ENCODE results near the gene SARM1. TPM values are rescaled to one million over a fixed set of nuclear protein-coding genes. Genes with fewer than 3 reads are reported as not detected.
"Not testable (repeated sequence)": the region's sequence is repeated elsewhere in the genome, so short reads cannot be mapped to it uniquely, and the experiment has no call there.

The SARM1 gene
- total RNA-seq, 1 donor from 2014 or later, result 5.8 TPM

DNA sequence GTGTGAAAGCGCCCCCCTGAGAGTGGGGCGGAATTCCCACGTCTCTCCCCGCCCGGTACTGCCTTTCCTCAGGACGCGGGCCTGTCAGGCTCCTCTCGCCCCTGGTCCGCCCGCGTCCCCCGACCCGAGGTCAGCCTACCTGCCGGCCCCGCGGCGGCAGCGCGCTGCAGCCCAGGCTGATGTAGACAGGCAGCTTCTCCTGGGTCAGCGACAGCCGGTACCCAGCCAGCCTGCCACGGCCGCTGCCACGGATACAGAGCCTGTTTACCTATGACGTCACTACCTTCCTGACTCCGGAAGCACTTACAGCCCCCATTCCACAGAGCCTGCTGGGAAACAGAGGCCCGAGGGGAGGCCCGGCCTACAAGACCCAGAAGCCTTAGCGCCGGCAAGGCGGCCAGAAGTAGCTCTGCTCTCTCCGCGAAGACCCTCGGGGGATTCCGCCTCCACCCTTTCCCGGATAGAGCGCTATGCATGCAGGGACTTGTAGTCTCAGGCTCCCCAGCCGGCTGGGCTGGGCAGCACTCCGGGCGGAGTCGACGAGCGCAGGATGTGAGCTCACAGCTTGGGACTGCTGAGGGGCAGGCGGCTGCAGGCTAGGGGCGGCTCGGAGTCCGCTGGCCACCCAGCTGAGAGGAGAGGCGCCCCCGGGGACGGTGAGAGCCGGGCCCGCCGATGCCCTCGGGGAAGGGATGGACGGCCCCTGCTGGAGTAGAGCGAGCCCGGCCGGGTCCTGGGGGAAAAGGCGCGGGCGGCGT is 36.1 kb upstream of the SARM1 start, which contains the start of the genes IFT20 and TNFAIP1:
TSS of gene IFT20 (minus strand) at position 272 of the 758 bp plus-strand sequence. CDS start 3,487 bp downstream, outside the sequence.
TSS of gene TNFAIP1 (plus strand) at position 561 of the 758 bp plus-strand sequence. CDS start 3,761 bp downstream, outside the sequence.
- peaks cover 26% of the 10 kb centered on the region for H3K27me3 Mint-ChIP-seq (ENCODE audit: unreplicated experiment)
- H3K9me3 Mint-ChIP-seq (ENCODE audit: unreplicated experiment), result no peaks in the 10 kb centered on the region
- peak within 1 kb of the TSS; percentile 100 for H3K27ac Mint-ChIP-seq (ENCODE audit: unreplicated experiment)
- TF ChIP-seq, protein P1, sequence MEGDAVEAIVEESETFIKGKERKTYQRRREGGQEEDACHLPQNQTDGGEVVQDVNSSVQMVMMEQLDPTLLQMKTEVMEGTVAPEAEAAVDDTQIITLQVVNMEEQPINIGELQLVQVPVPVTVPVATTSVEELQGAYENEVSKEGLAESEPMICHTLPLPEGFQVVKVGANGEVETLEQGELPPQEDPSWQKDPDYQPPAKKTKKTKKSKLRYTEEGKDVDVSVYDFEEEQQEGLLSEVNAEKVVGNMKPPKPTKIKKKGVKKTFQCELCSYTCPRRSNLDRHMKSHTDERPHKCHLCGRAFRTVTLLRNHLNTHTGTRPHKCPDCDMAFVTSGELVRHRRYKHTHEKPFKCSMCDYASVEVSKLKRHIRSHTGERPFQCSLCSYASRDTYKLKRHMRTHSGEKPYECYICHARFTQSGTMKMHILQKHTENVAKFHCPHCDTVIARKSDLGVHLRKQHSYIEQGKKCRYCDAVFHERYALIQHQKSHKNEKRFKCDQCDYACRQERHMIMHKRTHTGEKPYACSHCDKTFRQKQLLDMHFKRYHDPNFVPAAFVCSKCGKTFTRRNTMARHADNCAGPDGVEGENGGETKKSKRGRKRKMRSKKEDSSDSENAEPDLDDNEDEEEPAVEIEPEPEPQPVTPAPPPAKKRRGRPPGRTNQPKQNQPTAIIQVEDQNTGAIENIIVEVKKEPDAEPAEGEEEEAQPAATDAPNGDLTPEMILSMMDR (IDR thresholded peaks at IDR 0.05; ENCODE audit: unreplicated experiment), result no peak
- H3K4me3 Mint-ChIP-seq (ENCODE audit: unreplicated experiment), result peak within 1 kb of the TSS; percentile 99
- peaks cover 60% of the 10 kb centered on the region for H3K4me1 Mint-ChIP-seq (ENCODE audit: unreplicated experiment)
- H3K36me3 Mint-ChIP-seq (ENCODE audit: low read depth, unreplicated experiment), result peaks cover 27% of the 10 kb centered on the region
- peak; percentile 96 for DNase-seq (ENCODE audit: low spot score)

DNA sequence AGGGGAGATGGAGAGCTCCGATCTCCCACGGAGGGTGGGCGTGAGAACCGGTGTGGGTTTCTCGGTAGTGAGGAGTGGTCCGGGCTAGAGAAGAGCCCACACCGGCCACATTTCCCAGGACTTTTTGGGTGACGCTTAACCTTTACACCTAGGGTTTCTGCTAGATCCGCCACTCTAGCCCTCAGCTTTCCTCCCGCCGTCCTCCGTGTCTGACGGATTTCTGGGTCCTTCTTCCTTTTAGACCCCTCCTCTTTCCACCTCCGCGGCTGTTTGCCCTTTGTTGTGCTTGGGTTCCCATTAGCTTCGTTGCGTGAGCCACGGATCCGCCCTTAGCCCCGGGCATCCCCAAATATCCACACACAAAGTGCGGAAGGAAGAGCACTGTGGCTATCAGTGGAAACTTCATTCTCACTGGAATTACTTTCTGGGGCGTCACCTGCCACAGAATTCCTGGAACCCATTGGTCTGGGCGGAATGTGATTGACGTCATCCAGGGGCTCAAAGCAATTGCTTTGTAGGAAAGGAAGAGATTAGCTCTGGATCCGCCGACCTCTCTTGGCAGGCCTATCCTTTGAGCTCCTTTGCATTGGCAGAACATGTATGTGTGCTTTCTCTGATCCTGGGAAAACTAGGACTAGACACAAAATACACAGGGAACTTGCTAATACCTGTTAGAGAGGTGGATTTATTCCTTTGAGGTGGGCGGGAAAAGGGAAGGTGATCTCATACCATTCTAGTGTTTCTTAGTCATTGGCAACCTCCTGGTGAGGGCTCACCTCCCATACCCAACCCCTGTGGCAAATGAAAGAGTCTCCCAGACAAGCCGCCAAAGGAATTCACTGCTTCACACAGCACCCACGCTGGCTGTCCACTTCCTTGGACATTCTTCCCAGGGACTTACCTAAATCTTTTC is 35.3 kb upstream of the SARM1 start:
- H3K27me3 Mint-ChIP-seq (ENCODE audit: unreplicated experiment), result peaks cover 26% of the 10 kb centered on the region
- H3K27ac Mint-ChIP-seq (ENCODE audit: unreplicated experiment), result peak overlapping the region; percentile 100
- peak overlapping the region; percentile 99 for H3K4me3 Mint-ChIP-seq (ENCODE audit: unreplicated experiment)
- DNase-seq (ENCODE audit: low spot score), result peak; percentile 70
- TF ChIP-seq, protein P1 (IDR thresholded peaks at IDR 0.05; ENCODE audit: unreplicated experiment), result no peak
- H3K36me3 Mint-ChIP-seq (ENCODE audit: low read depth, unreplicated experiment), result peaks cover 25% of the 10 kb centered on the region
- H3K4me1 Mint-ChIP-seq (ENCODE audit: unreplicated experiment), result peaks cover 60% of the 10 kb centered on the region
- no peaks in the 10 kb centered on the region for H3K9me3 Mint-ChIP-seq (ENCODE audit: unreplicated experiment)

DNA sequence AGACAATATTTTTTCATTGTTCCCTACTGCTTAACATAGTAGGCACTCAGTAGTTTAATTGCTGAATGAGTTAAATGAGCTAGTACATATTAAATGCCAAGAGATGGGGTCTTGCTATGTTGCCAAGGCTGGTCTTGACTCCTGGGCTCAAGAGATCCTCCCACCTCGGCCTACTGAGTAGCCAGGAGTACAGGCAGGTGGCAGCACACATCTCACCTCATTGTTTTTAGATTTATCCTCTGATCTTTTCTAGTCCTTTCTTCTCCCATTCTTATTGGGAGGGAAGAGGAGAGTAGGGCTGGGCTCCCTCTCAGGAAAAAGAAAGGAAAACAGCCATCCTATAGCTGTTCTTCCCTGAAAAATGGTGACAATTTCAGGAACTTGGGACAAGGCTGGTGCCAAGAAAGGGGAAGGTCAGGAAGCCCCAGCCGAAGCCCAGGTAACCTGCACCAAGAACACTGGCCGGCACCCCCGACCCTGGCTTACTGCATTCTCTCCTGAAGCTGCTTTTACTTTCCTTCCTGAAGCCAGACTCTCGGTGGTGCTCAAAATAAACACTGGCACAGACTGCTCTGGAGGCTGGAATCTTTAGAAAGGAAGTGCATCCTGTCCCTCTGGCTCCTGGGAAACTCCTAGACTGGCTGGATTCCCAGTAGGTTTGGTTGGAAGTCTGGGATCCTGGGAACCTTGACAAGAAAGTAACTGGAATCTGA is 33.3 kb upstream of the SARM1 start:
- H3K4me3 Mint-ChIP-seq (ENCODE audit: unreplicated experiment), result peak overlapping the region; percentile 82
- peaks cover 31% of the 10 kb centered on the region for H3K36me3 Mint-ChIP-seq (ENCODE audit: low read depth, unreplicated experiment)
- DNase-seq (ENCODE audit: low spot score), result no peak
- peak overlapping the region; percentile 16 for H3K27ac Mint-ChIP-seq (ENCODE audit: unreplicated experiment)
- peaks cover 24% of the 10 kb centered on the region for H3K27me3 Mint-ChIP-seq (ENCODE audit: unreplicated experiment)
- peaks cover 49% of the 10 kb centered on the region for H3K4me1 Mint-ChIP-seq (ENCODE audit: unreplicated experiment)
- TF ChIP-seq, protein P1 (IDR thresholded peaks at IDR 0.05; ENCODE audit: unreplicated experiment), result no peak
- H3K9me3 Mint-ChIP-seq (ENCODE audit: unreplicated experiment), result no peaks in the 10 kb centered on the region

DNA sequence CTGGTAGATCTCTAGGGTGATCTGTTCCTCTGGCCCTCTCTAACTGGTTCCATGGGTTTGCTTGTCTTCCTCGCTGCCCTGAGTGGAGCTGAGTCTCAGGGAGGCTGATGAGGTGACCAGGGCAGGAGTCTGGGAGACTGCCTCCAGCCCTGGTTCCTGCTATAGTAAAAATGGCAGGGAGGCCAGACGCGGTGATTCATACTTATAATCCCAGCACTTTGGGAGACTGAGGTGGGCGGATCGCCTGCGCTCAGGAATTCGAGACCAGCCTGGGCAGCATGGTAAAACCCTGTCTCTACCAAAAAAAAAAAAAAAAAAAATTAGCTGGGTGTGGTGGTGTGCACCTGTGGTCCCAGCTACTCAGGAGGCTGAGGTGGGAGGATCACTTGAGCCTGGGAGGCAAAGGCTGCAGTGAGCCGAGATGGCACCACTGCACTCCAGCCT is 32.7 kb upstream of the SARM1 start:
- H3K27me3 Mint-ChIP-seq (ENCODE audit: unreplicated experiment), result peaks cover 24% of the 10 kb centered on the region
- peaks cover 33% of the 10 kb centered on the region for H3K36me3 Mint-ChIP-seq (ENCODE audit: low read depth, unreplicated experiment)
- peaks cover 43% of the 10 kb centered on the region for H3K4me1 Mint-ChIP-seq (ENCODE audit: unreplicated experiment)
- H3K4me3 Mint-ChIP-seq (ENCODE audit: unreplicated experiment), result peak overlapping the region; percentile 82
- H3K9me3 Mint-ChIP-seq (ENCODE audit: unreplicated experiment); DNase-seq (ENCODE audit: low spot score): not testable (repeated sequence)
- H3K27ac Mint-ChIP-seq (ENCODE audit: unreplicated experiment), result peak overlapping the region; percentile 16

DNA sequence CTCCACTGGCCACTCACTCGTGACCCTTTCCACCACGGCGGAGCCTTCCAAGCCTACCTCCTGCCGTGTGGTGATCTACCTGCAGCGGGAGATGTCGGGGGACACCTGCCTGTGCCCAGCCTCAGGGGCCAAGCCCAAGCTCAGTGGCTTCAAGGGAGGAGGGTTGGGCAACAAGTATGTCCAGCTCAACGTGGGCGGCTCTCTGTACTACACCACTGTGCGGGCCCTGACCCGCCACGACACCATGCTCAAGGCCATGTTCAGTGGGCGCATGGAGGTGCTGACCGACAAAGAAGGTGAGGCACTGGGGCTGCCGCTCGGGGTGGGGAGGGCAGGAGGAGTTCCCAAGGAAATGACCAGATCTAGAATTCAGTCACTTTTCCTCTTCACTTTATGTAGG is 32.1 kb upstream of the SARM1 start:
- no peak for DNase-seq (ENCODE audit: low spot score)
- Mint-ChIP-seq H3K36me3 (ENCODE audit: low read depth, unreplicated experiment) (peaks cover 33% of the 10 kb centered on the region), H3K4me1 (ENCODE audit: unreplicated experiment) (peaks cover 37% of the 10 kb centered on the region), H3K27me3 (ENCODE audit: unreplicated experiment) (peaks cover 23% of the 10 kb centered on the region), H3K9me3 (ENCODE audit: unreplicated experiment) (no peaks in the 10 kb centered on the region), H3K4me3 (ENCODE audit: unreplicated experiment) (no peak overlapping the region), H3K27ac (ENCODE audit: unreplicated experiment) (peak overlapping the region; percentile 70)
- TF ChIP-seq, protein P1 (IDR thresholded peaks at IDR 0.05; ENCODE audit: unreplicated experiment), result no peak
